HUDEP-2 (cell line): ENCODE results near the gene PRKCH.

Experiments used
- DNase-seq, 76 experiments: peaks; one replicate each; lab custom pipeline; 2025; ENCODE audit not compliant: unreplicated experiment in 76 of 76; lab: John Stamatoyannopoulos, UW

Gene PRKCH

GRCh38 chr14:61598980-61599379, 277.6 kb downstream of the PRKCH start:
- no peak for DNase-seq

GRCh38 chr14:61599942-61600341, 278.6 kb downstream of the PRKCH start:
- no peak for DNase-seq
